ENCODE measurements around the gene TFR2. TPM values are rescaled to one million over a fixed set of nuclear protein-coding genes. Genes with fewer than 3 reads are reported as not detected.

TFR2 gene
- total and polyA plus RNA-seq, 9 donors = 0.06 to 0.79 (median 0.18) TPM; not detected in 3

DNA sequence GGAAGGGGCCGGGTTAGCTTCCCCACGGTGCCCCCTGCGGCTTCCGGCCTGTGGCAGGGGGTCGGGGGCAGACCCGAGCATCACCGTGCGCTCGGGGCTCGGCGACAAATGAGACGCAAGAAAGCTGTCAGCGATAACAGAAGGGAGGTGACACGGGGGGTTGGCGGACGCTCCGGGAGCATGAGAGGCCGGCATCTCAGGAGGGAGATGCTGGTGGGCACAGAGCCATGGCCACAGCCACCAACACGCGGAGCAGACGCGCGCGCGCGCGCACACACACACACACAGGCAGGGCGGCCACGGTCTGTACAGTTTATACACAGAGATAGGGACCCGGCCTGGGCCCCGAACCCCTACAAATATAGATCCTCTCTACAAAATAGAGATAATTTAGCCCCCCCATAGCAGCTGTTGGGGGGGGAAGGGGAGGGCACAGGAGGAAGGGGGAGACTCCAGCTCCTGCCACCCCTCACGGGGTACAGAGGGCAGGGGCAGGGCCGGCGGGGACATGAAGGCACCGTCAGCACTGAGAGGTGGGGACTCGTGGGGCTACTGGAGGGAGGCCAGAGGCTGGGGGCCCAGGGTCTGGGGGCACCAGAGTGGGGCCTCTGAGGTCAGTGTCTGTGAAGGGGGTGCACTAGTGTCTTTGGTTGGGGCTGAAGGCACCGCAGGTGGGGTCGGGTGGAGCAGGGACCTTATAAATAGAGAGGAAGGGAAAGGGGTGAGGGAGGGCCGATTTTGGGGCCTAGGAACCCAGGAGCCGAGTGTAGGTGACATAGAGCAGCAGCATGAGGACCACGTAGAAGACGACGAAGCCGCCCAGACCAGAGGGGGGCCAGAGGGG, 66.8 kb downstream of the TFR2 start:
- Histone ChIP-seq H3K27me3 (no peaks in the 10 kb centered on the region), H3K4me3 (no peak overlapping the region), H3K36me3 (no peaks in the 10 kb centered on the region), H3K27ac (no peak overlapping the region), H3K4me1 (ENCODE audit: insufficient read depth) (no peaks in the 10 kb centered on the region), H3K9me3 (no peaks in the 10 kb centered on the region)
- intact Hi-C loops (cut with DNase I) = loop anchor here in 1 of 4 donors (5.0 kb wide), 1 partner anchor 113 kb away; no protein-coding TSS in a partner anchor
- TF ChIP-seq EP300 (IDR thresholded peaks at IDR 0.05) (no peak), POLR2A (IDR thresholded peaks at IDR 0.05) (no peak), CTCF (IDR thresholded peaks at IDR 0.05) (no peak)
- WGBS, 3 donors = 87 to 89% (median 88%) methylated on average over 43 to 44 of the region's 44 CpGs
- peak in 1 of 5 donors; percentile 28 for DNase-seq

DNA sequence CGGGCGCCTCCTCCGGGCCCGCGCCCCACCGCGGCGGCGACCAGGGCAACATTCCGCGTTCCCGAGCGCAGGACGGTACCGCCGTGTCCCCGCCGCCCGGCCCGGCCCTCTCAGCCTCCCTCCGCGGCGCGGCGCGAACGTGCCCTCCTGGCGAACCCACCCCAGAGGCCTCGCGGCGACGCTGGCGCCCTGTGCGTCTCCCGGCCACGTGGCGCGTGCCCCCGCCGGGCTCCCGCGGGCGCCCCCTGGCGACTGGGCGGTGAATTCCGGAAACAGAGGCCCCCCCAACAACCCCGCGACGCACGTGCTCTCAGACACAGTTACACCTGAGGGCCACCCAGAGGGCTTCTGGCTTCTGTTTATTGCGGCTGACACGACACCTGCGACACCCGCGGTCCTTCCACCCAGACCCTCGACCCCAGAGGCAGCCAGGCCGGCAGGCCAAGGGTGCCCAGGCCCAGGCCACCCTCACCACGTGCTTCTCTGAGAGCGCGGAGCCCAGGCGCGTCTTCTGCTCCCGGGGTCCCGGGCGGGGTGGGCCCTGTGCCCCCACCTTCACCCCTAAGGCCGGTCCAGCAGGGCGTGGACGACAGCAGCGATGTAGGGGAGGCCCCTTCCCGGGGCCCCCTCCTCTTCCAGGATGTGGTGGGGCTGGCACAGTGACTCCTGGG, 67.5 kb downstream of the TFR2 start, which contains the start of gene SAP25:
Gene SAP25, minus strand, starts transcription at position 210 of the 671 bp plus-strand sequence. Its CDS starts 158 bp downstream, at position 52.
- Histone ChIP-seq H3K4me1 (ENCODE audit: insufficient read depth) (no peaks in the 10 kb centered on the region), H3K9me3 (no peaks in the 10 kb centered on the region), H3K27ac (no peak within 1 kb of the TSS), H3K4me3 (no peak within 1 kb of the TSS), H3K36me3 (no peaks in the 10 kb centered on the region), H3K27me3 (no peaks in the 10 kb centered on the region)
- intact Hi-C loops (cut with DNase I) = loop anchor here in 1 of 4 donors (5.0 kb wide), 1 partner anchor 113 kb away; no protein-coding TSS in a partner anchor
- WGBS, 3 donors = 86 to 88% (median 86%) methylated on average over 70 of the region's 70 CpGs
- DNase-seq = peak in 1 of 5 donors; percentile 19
- no peak for TF ChIP-seq CTCF (IDR thresholded peaks at IDR 0.05)
- TF ChIP-seq POLR2A (IDR thresholded peaks at IDR 0.05) = no peak
- TF ChIP-seq EP300 (IDR thresholded peaks at IDR 0.05) = no peak

- Histone ChIP-seq H3K4me3 (no peak overlapping the region), H3K27ac (no peak overlapping the region), H3K36me3 (no peaks in the 10 kb centered on the region), H3K4me1 (ENCODE audit: insufficient read depth) (peaks cover 5% of the 10 kb centered on the region), H3K27me3 (no peaks in the 10 kb centered on the region), H3K9me3 (no peaks in the 10 kb centered on the region)
- DNase-seq = peak in 1 of 5 donors; percentile 25
- intact Hi-C loops (cut with DNase I) = loop anchor here in 1 of 4 donors (5.0 kb wide), 1 partner anchor 114 kb away; no protein-coding TSS in a partner anchor
- TF ChIP-seq EP300 (IDR thresholded peaks at IDR 0.05) (no peak), POLR2A (IDR thresholded peaks at IDR 0.05) (no peak), CTCF (IDR thresholded peaks at IDR 0.05) (no peak)
- WGBS, 3 donors = 90 to 95% (median 90%) methylated on average over 30 of the region's 30 CpGs
These were observed 68.2 kb downstream of the TFR2 start for GRCh38 chr7:100572949-100573675.
